Rectal smooth muscle tissue (tissue), 1 donor: ENCODE results near the gene PALM2AKAP2.

Experiments used
- H3K27ac ChIP-seq: one replicate; pipeline ENCODE4 v1.7.0; 2013; ENCODE audit warnings: low read depth, low read length, inconsistent platforms
- H3K27me3 ChIP-seq: one replicate; pipeline ENCODE4 v1.7.0; 2013; ENCODE audit warnings: low read length; ENCODE audit not compliant: control insufficient read depth, insufficient read depth
- H3K36me3 ChIP-seq: one replicate; pipeline ENCODE4 v1.7.0; 2013; ENCODE audit warnings: low read length; ENCODE audit not compliant: control insufficient read depth, insufficient read depth
- H3K4me1 ChIP-seq: one replicate; pipeline ENCODE4 v1.7.0; 2013; ENCODE audit warnings: low read length; ENCODE audit not compliant: control insufficient read depth, insufficient read depth
- H3K4me3 ChIP-seq: one replicate; pipeline ENCODE4 v1.7.0; 2013; ENCODE audit warnings: low read length
- H3K9ac ChIP-seq: one replicate; pipeline ENCODE4 v1.7.0; 2013; ENCODE audit warnings: low read length

PALM2AKAP2 gene

DNA sequence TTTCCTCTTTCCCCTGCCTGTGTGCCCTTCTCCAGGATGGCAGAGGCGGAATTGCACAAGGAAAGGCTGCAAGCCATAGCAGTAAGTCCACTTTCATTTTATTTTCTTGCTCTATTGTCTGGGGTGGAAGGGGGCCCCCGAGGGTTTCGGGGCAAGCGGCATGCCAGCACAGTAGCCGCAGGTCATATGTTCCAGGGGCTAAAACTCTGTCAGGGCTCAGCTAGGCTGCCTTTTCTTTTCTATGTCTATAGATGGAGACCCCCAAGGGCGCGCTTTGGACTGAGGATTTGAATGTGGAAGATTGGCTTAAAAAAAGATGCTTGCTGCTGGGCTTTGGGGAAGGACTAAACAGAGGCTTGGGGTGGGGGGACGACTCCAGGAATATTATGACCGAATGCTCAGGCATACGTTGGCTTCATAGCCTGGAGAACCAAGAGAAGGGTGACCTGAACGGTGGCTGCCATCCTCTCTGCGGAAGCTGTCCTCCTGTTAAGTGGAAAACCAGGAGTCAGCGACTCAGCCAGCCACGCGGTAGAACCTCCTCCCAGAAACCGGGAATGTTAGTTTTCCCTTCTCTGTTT lies 545 bp downstream of the PALM2AKAP2 start:
- H3K9ac ChIP-seq: no peak overlapping the region
- H3K36me3 ChIP-seq: no peaks in the 10 kb centered on the region
- H3K4me1 ChIP-seq: peaks cover 2% of the 10 kb centered on the region
- no peak overlapping the region for H3K27ac ChIP-seq
- H3K27me3 ChIP-seq: peaks cover 3% of the 10 kb centered on the region
- peak overlapping the region; percentile 71 for H3K4me3 ChIP-seq

- peak overlapping the region; percentile 71 for H3K4me3 ChIP-seq
- H3K36me3 ChIP-seq: no peaks in the 10 kb centered on the region
- H3K27ac ChIP-seq: no peak overlapping the region
- H3K27me3 ChIP-seq: peaks cover 3% of the 10 kb centered on the region
- H3K4me1 ChIP-seq: peaks cover 2% of the 10 kb centered on the region
- no peak overlapping the region for H3K9ac ChIP-seq
These were observed 1.1 kb downstream of the PALM2AKAP2 start for GRCh38 chr9:109781086-109781485.

DNA sequence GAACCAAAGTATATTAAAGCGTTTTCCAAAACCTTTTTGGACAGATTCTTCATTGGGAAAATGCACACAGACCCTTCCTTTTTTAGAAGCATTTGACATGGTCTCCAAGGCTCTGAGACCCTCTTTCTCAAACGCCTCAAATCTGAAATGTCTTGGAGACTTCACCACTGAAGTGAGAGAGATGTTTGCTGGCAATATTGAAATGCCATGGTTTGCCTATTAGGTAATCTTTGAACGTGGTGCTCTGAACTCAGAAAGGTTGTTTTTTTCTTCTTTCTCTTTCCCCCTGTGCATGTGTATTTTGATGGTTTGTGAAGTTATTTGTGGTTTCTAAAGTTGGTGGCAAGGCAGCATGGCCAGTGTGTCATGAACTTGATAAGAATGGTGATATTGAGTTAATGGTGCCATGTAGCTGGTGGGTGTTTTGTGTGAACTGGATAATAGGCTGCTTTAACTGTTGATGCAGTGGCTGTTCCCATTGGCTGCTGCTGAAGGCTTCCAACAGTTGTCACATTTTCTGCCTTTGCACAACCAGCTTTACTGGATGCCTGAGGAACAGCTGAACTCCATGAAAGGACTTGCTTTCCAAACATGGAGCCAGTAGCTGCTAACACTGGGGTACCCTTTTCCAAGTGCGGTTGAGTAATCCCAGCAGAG lies 1.7 kb downstream of the PALM2AKAP2 start:
- H3K27ac ChIP-seq: no peak overlapping the region
- H3K4me1 ChIP-seq: peaks cover 2% of the 10 kb centered on the region
- no peaks in the 10 kb centered on the region for H3K36me3 ChIP-seq
- H3K9ac ChIP-seq: no peak overlapping the region
- peaks cover 3% of the 10 kb centered on the region for H3K27me3 ChIP-seq
- no peak overlapping the region for H3K4me3 ChIP-seq

DNA sequence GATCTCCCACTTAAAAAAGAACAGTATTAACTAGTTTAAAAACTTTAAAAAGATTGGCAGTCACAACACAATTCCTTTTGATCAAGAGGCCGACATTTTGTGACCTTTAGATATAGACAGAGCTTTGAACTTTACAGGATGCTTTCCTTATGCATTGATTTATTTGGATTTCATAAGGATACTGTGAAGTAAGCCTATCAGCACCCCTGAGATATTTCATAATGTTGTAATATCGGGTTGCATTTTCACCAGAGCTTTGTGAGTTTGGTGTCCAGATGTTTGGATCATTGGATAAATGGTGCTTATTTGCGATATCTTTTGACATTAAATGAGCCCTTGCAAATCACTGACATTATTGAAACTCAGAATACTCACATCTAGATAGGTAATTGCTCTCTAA lies 7.7 kb downstream of the PALM2AKAP2 start:
- H3K4me1 ChIP-seq: peaks cover under 1% of the 10 kb centered on the region
- H3K27ac ChIP-seq: no peak overlapping the region
- H3K27me3 ChIP-seq: no peaks in the 10 kb centered on the region
- no peak overlapping the region for H3K4me3 ChIP-seq
- no peak overlapping the region for H3K9ac ChIP-seq
- H3K36me3 ChIP-seq: no peaks in the 10 kb centered on the region

- H3K4me3 ChIP-seq: no peak overlapping the region
- no peak overlapping the region for H3K27ac ChIP-seq
- no peaks in the 10 kb centered on the region for H3K27me3 ChIP-seq
- H3K4me1 ChIP-seq: peaks cover 2% of the 10 kb centered on the region
- no peaks in the 10 kb centered on the region for H3K36me3 ChIP-seq
- no peak overlapping the region for H3K9ac ChIP-seq
These were observed 9.6 kb downstream of the PALM2AKAP2 start for GRCh38 chr9:109789556-109789955.

DNA sequence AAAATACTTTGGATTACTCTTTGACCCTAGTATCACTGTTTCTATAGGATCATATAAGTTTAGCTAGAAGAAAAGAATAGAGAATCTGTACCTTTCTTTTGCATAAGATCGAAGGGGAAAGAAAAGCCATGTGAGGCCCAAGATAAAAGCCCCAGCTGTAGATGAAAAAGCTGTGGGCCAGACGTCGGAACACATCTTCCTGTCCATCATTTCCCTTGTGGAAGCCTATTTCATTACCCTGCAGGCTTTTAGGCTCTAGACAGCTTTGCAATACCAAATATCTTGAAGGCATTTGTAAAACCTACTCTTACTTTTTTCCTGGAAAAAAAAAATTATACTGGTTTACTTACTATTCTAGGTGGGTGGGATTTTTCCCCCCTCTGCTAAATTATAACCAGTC lies 10.0 kb downstream of the PALM2AKAP2 start:
- no peaks in the 10 kb centered on the region for H3K36me3 ChIP-seq
- H3K27ac ChIP-seq: no peak overlapping the region
- no peaks in the 10 kb centered on the region for H3K27me3 ChIP-seq
- no peak overlapping the region for H3K9ac ChIP-seq
- H3K4me3 ChIP-seq: no peak overlapping the region
- peaks cover 2% of the 10 kb centered on the region for H3K4me1 ChIP-seq

GRCh38 chr9:109791003-109791677 lies 11.1 kb downstream of the PALM2AKAP2 start:
- H3K36me3 ChIP-seq: no peaks in the 10 kb centered on the region
- no peak overlapping the region for H3K27ac ChIP-seq
- no peaks in the 10 kb centered on the region for H3K27me3 ChIP-seq
- no peak overlapping the region for H3K9ac ChIP-seq
- peaks cover 2% of the 10 kb centered on the region for H3K4me1 ChIP-seq
- H3K4me3 ChIP-seq: no peak overlapping the region

GRCh38 chr9:109791747-109792146 lies 11.7 kb downstream of the PALM2AKAP2 start:
- H3K27ac ChIP-seq: no peak overlapping the region
- no peak overlapping the region for H3K9ac ChIP-seq
- no peaks in the 10 kb centered on the region for H3K27me3 ChIP-seq
- no peaks in the 10 kb centered on the region for H3K36me3 ChIP-seq
- H3K4me3 ChIP-seq: no peak overlapping the region
- peaks cover 2% of the 10 kb centered on the region for H3K4me1 ChIP-seq

- Histone ChIP-seq H3K4me3 (no peak overlapping the region), H3K27me3 (no peaks in the 10 kb centered on the region), H3K4me1 (peaks cover 2% of the 10 kb centered on the region), H3K36me3 (no peaks in the 10 kb centered on the region), H3K9ac (no peak overlapping the region), H3K27ac (peak overlapping the region; percentile 28)
These were observed 13.1 kb downstream of the PALM2AKAP2 start for GRCh38 chr9:109792951-109793546.

GRCh38 chr9:109793921-109794320 lies 13.9 kb downstream of the PALM2AKAP2 start:
- H3K27ac ChIP-seq: no peak overlapping the region
- no peaks in the 10 kb centered on the region for H3K27me3 ChIP-seq
- no peak overlapping the region for H3K9ac ChIP-seq
- no peaks in the 10 kb centered on the region for H3K36me3 ChIP-seq
- H3K4me3 ChIP-seq: no peak overlapping the region
- peaks cover 2% of the 10 kb centered on the region for H3K4me1 ChIP-seq

DNA sequence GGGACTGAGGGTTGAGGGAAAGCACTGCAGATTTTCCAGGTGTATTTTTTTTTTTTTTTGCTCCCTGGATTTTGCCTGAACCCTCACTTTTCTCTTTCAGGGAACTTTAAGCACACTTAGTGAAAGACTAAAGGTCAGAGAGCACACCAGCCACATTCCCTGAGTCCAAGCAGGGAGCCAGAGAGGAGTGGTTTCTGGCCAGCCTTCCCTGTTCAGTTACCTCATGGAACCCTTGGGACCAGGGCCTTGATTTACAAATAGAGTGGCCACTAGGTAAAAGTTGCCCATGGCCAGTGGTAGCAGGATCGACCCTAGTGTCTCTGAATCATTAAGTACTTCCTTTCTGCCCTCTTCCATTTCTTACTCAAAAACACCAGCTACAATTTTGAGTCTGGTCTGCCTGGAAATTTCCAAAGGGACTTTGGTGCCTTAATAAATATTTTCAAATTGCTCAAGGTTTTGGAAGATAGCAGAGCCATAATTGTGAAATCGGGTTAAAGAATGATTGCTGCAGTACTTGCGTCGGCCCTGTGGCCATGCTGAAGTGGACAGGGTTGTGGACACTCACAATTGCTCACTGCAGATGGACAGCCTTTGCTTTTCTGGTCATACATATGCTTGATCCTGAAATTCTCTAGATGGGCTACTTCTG lies 14.5 kb downstream of the PALM2AKAP2 start:
- no peak overlapping the region for H3K27ac ChIP-seq
- peaks cover 2% of the 10 kb centered on the region for H3K4me1 ChIP-seq
- no peaks in the 10 kb centered on the region for H3K27me3 ChIP-seq
- H3K4me3 ChIP-seq: no peak overlapping the region
- H3K36me3 ChIP-seq: no peaks in the 10 kb centered on the region
- H3K9ac ChIP-seq: no peak overlapping the region

DNA sequence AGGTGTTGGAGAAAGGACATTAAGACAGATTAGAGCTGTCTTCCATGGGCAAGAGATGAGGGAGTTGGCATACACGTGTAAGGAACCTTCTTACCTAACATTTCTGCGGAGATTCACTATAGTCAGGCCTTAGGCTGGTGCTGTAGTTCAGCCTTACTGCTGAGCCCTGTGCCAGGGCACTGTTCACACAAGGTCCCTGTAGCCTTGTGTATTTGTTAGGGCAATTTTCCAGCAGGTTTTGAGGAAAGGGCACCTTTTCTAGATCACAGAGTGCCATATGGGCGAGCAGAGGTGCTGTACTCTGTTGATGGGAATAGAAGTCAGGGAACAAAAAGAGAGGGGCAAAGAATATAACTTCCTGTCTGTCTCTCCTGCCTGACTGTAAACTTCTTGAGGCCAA lies 15.6 kb downstream of the PALM2AKAP2 start:
- Histone ChIP-seq H3K27ac (no peak overlapping the region), H3K4me3 (no peak overlapping the region), H3K4me1 (peaks cover 2% of the 10 kb centered on the region), H3K36me3 (no peaks in the 10 kb centered on the region), H3K9ac (no peak overlapping the region), H3K27me3 (no peaks in the 10 kb centered on the region)
